ENCODE results near the gene PIGU. TPM values are rescaled to one million over a fixed set of nuclear protein-coding genes. Genes with fewer than 3 reads are reported as not detected.
A peak's percentile ranks its signal among the peaks of the same experiment; 100 is the strongest.

Gene PIGU
- total and polyA plus RNA-seq, 2 of the 13 experiments (the other 11 are each of a cell fraction or from before 2014, with no cell fraction given): 45.5 to 231 TPM

DNA sequence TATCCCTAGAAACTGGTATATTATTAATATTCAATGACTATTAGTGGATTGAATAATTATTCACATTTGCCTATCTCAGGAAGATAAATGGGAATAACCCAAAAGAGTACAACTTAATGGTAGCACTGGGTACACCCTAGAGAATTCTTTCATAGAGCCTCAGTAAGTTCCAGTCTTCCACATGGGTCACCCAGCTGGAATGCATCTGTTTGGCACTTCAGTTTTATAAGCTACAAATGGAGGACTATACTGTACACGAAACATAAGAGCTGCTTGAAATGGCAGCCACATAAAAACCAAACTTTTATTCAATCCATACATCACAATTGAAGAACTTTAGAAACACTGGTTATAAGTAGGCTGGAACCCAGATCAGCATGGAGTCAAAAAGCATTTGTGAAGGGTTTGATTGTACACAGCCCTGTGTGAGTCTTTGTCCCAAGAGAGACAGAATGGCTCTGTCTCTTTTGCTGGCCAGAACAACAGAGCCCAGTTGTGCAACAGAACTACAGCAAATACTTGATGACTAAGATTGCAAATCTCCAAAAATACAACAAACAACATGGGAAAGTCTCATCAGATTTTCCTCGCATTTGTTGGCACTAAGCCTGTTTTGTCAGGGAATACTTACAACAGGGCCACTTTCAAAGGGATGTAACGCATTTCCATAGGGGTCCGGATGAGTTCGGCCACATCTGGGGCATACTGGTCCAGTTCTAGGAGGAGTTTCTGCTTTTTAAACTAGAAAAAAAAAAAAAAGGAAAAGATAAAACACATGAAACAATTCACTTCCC is 39.5 kb downstream of the PIGU start (continued):
- TF ChIP-seq, protein P1, sequence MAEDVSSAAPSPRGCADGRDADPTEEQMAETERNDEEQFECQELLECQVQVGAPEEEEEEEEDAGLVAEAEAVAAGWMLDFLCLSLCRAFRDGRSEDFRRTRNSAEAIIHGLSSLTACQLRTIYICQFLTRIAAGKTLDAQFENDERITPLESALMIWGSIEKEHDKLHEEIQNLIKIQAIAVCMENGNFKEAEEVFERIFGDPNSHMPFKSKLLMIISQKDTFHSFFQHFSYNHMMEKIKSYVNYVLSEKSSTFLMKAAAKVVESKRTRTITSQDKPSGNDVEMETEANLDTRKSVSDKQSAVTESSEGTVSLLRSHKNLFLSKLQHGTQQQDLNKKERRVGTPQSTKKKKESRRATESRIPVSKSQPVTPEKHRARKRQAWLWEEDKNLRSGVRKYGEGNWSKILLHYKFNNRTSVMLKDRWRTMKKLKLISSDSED (CRISPR knock-in tag; IDR thresholded peaks at IDR 0.05): no peak
- TF ChIP-seq FOXK1 (CRISPR knock-in tag; IDR thresholded peaks at IDR 0.05; ENCODE audit: borderline replicate concordance, low read depth): peak; percentile 45; the same call in 1 of the 2 replicates
- TF ChIP-seq MIER3 (CRISPR knock-in tag; IDR thresholded peaks at IDR 0.05; ENCODE audit: borderline replicate concordance): peak; percentile 85; the same call in 1 of the 2 replicates
- TF ChIP-seq NFYC (CRISPR knock-in tag; IDR thresholded peaks at IDR 0.05): no peak
- TF ChIP-seq SP4 (CRISPR knock-in tag; IDR thresholded peaks at IDR 0.05): no peak
- no peak for TF ChIP-seq ZNF556 (CRISPR knock-in tag; IDR thresholded peaks at IDR 0.05; ENCODE audit: borderline replicate concordance)
- no peak for TF ChIP-seq PCBP1 (IDR thresholded peaks at IDR 0.05; ENCODE audit: borderline replicate concordance, low read depth, low read length)
- no peak for TF ChIP-seq PLRG1 (conservative IDR thresholded peaks at IDR 0.05)
- no peak for TF ChIP-seq SP140L (CRISPR knock-in tag; IDR thresholded peaks at IDR 0.05; ENCODE audit: borderline replicate concordance)
- TF ChIP-seq ZNF75D (CRISPR knock-in tag; IDR thresholded peaks at IDR 0.05; ENCODE audit: borderline replicate concordance): no peak
- TF ChIP-seq ZEB1 (IDR thresholded peaks at IDR 0.05; ENCODE audit: insufficient replicate concordance, low read depth): no peak
- TF ChIP-seq ZNF709 (CRISPR knock-in tag; IDR thresholded peaks at IDR 0.05): no peak
- no peak for TF ChIP-seq ZNF253 (CRISPR knock-in tag; IDR thresholded peaks at IDR 0.05; ENCODE audit: borderline replicate concordance)
- no peak; the same call in 1 of the 2 replicates for TF ChIP-seq MYNN (CRISPR knock-in tag; IDR thresholded peaks at IDR 0.05; ENCODE audit: low read depth)
- no peak for TF ChIP-seq ZNF382 (CRISPR knock-in tag; IDR thresholded peaks at IDR 0.05; ENCODE audit: borderline replicate concordance)
- no peak for TF ChIP-seq NAIF1 (CRISPR knock-in tag; IDR thresholded peaks at IDR 0.05; ENCODE audit: borderline replicate concordance)
- TF ChIP-seq, protein P2, sequence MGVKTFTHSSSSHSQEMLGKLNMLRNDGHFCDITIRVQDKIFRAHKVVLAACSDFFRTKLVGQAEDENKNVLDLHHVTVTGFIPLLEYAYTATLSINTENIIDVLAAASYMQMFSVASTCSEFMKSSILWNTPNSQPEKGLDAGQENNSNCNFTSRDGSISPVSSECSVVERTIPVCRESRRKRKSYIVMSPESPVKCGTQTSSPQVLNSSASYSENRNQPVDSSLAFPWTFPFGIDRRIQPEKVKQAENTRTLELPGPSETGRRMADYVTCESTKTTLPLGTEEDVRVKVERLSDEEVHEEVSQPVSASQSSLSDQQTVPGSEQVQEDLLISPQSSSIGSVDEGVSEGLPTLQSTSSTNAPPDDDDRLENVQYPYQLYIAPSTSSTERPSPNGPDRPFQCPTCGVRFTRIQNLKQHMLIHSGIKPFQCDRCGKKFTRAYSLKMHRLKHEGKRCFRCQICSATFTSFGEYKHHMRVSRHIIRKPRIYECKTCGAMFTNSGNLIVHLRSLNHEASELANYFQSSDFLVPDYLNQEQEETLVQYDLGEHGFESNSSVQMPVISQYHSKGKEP (CRISPR knock-in tag; IDR thresholded peaks at IDR 0.05): no peak
- no peak for TF ChIP-seq ZNF790 (CRISPR knock-in tag; IDR thresholded peaks at IDR 0.05; ENCODE audit: borderline replicate concordance)
- TF ChIP-seq GATAD2A (CRISPR knock-in tag; IDR thresholded peaks at IDR 0.05): peak; percentile 93
- peak; percentile 40; the same call in 1 of the 3 replicates for TF ChIP-seq MXI1 (IDR thresholded peaks at IDR 0.05; ENCODE audit: borderline replicate concordance, low read depth, low read length)
- no peak for TF ChIP-seq YY1 (IDR thresholded peaks at IDR 0.05; ENCODE audit: insufficient read depth, insufficient replicate concordance, low read depth, low read length)
- TF ChIP-seq CCDC6 (CRISPR knock-in tag; IDR thresholded peaks at IDR 0.05): 0 out of 2 replicates have a peak, but pooled peaks have one; percentile 42
- no peak for TF ChIP-seq ZNF256 (CRISPR knock-in tag; conservative IDR thresholded peaks at IDR 0.05)
- TF ChIP-seq PHF5A (CRISPR knock-in tag; IDR thresholded peaks at IDR 0.05; ENCODE audit: low read depth, unreplicated experiment): no peak
- 0 out of 2 replicates have a peak, but pooled peaks have one; percentile 36 for TF ChIP-seq ZC3H4 (CRISPR knock-in tag; IDR thresholded peaks at IDR 0.05; ENCODE audit: borderline replicate concordance)
- no peak for TF ChIP-seq ZNF138 (CRISPR knock-in tag; IDR thresholded peaks at IDR 0.05; ENCODE audit: low read depth)
- TF ChIP-seq NBN (conservative IDR thresholded peaks at IDR 0.05): no peak
- no peak for TF ChIP-seq ZBTB8A (CRISPR knock-in tag; IDR thresholded peaks at IDR 0.05; ENCODE audit: borderline replicate concordance, low read depth)
- peak; percentile 80 for TF ChIP-seq HMG20A (CRISPR knock-in tag; IDR thresholded peaks at IDR 0.05; ENCODE audit: borderline replicate concordance)
- TF ChIP-seq CEBPB (IDR thresholded peaks at IDR 0.05; ENCODE audit: borderline replicate concordance, low read depth, low read length): peak; percentile 98
